Activated CD4-positive, alpha-beta T cell treated with anti-CD3 and anti-CD28 coated beads for 24 hours (primary cell): ENCODE data around the gene KNDC1.

Experiments
- DNase-seq, 2 donors: peaks; one replicate each; pipeline ENCODE4 v3.0.0-alpha.2; 2020; ENCODE audit warnings: low read depth in 2 of 2

Gene KNDC1

GRCh38 chr10:133176546-133176945 lies 16.5 kb downstream of the KNDC1 start:
- no peak for DNase-seq

DNA sequence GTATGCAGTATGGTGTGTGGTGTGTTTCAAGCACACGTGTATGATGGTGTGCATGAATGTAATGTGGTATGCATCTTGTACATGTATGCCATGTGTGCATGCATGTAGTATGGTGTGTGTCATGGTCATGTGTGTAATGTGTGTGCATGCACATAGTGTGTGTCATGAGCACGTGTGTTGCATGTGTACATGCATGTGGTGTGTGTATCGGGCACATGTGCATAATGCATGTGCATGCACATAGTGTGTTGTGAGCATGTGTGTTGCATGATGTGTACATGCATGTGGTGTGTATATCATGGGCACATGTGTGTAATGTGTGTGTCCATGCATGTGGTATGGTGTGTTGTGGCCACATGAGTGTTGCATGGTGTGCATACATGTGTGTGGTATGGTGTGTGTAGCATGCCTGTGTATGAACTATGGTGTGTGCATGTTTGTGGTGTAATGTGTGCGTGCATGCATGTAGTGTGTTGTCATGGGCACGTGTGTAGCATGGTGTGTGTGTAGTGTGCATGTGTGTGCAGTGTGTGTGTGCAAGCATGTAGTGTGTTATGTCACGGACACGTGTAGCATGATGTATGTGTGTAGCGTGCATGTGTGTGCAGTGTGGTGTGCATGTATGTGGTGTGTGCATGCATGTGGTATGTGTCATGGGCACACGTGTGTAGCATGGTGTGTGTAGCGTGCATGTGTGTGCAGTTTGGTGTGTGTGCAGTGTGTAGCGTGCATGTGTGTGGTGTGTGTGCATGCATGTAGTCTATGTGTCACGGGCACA lies 17.6 kb downstream of the KNDC1 start:
- DNase-seq = no peak

- DNase-seq = no peak
Measured at GRCh38 chr10:133178357-133179127, 18.5 kb downstream of the KNDC1 start.

- DNase-seq = no peak
Measured at GRCh38 chr10:133179128-133179520, 19.1 kb downstream of the KNDC1 start.

DNA sequence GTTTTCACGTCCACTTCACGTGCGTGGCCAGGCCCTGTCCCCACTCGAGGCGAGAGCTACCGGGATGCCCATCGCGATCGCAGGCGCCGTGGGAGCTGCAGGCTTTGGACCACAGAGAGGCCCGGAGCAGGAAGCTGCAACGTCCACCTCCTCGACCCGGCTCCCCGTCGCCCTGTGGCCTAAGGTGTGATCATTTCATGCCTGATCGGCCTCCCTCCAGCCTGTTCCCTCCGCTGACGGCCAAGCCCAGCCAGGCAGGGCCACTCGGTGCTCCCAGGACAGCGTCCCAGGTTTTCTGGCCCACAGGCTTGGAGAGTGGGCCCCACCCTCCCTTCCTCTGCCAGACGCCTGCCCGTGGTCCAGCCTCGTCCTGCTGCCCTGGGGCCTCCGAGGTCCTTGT lies 19.6 kb downstream of the KNDC1 start:
- no peak for DNase-seq

GRCh38 chr10:133180192-133180964 lies 20.4 kb downstream of the KNDC1 start:
- no peak for DNase-seq

DNA sequence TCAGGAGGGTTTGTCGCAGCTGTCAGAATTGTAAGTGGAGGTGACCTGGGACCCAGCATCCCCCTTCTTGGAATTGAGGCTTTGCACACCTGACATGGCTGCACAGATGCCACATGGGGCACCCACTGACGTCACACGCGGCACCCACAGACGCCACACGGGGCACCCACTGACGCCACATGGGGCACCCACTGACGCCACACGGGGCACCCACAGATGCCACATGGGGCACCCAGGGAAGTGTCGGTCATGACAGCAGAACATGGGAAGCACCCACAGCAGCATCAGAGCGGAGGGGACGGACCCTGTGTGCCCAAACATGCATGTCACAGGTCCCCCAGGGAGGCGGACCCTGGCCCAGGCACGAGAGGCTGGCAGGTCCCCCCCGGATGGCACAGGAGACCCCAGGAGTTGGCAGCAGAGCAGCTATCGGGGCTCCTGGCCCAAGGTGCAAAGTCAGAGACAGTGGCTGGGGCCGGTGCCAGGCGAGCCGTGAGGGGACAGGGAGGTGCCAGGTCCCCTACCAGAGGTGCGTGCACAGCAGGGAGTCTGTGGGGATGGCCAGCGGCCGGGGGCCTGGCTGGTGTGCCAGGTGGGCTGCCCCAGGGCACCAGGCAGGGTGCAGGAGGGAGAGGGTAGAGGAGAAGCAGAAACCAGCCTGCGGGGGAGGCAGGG lies 21.1 kb downstream of the KNDC1 start:
- DNase-seq = no peak

- DNase-seq = no peak
Measured at GRCh38 chr10:133182190-133182589, 22.2 kb downstream of the KNDC1 start.

GRCh38 chr10:133182791-133183645 lies 23.0 kb downstream of the KNDC1 start:
- DNase-seq = no peak

DNA sequence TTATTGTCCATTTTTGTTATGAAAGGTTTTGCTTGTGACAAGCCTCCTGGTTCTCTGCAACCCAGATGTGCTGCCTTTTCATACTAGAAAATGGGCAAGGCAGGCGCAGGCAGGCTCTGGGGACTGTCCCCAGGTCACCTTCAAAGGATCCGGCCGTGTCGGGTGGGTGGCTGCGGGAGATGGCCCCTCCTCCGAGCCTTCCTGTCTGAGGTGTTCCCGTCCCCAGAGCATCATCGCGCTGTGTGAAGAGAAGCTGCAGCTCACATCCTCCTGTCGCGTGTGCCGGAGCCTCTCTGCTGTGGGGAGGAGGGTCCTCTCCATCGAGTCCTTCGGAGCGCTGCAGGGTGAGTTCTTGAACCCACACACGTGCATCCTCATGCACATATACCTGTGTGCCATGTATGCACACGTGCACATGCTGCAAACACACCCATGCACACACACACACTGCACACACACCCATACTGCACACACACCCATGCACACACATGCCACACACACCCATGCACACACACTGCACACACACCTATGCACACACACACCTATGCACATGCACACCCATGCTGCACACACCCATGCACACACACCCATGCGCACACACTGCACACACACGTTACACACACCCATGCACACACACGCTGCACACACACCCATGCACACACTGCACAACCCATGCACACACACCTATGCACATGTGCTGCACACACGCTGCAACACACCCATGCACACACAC lies 23.8 kb downstream of the KNDC1 start:
- no peak for DNase-seq

DNA sequence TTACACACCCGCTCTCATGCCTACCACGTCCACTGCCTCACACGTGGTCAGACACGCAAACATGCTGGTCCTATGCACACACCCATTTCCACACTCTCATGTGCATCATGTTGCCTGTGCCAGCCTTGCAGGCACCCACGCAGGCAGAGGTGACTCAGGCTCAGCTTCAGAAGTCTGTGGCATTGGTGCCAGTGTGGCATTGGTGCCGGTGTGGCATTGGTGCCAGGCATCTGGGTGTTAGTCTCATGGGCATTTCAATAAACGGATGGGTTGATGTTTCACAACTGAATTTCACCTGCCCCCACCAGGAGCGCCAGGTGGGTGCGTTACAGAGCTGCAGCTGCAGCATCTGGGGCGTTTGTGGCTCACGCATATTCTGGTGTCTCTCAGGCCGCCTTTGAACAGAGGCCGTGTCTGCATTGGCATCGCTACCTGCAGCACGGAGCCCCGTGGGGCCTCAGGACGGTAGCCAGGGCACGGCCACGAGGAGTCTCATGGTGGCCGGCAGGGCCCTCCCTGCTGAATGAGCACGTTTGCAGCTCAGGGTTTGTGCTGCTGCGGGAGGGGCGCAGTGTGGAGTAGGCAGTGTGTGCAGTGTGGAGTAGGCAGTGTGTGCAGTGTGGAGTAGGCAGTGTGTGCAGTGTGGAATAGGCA lies 24.7 kb downstream of the KNDC1 start:
- DNase-seq = no peak

GRCh38 chr10:133185421-133185820 lies 25.4 kb downstream of the KNDC1 start:
- no peak for DNase-seq

DNA sequence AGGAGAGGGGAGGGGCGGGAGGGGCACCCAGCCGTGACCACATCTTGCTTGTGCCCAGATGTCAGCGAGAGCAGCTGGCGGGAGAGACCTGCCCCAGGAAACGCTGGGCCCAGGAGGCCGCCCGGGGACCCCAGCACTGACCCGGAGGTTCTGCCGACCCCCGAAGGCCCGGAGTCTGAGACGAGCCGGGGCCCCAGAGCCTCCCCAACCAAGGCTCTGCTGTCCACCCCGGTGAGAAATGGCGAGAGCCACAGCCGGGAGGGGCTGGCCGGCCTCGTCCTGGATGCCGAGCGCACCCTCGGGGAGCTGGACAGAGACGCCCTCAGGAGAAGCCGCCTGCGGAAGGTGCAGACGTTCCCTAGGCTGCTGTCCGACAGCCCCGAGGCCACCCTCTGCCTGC lies 25.9 kb downstream of the KNDC1 start:
- no peak for DNase-seq

DNA sequence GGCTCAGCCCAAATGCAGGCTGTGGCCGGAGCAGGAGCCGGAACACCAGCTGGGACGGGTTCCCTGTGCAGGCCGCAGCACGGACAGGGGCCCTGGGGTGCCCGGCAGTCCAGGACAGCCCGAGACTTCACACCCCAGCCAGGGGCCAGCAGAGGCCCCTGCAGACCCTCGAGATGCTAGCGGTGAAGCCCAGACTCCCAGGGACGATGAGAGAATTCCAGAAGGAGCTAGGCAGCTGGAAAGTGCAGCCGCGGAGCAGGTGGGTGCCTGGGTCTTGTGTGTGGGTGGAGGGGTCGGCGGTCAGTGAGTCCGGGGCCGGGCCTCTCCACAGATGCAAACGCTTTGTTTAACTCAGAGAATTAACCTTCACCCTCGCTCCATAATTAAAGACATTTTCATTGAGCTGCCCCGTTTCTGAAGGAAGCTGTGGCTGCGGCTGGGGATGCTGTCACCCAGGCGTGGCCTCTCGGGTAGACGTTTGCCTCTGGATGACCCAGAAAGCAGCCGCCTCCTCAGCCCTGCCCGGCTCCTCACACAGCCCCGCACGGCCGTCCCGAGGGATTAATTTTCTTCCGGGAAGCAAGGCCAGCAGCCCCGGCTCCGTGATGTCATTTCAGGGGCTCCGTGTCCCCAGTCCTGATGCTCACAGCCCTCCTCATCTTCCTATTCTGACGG lies 26.5 kb downstream of the KNDC1 start:
- no peak for DNase-seq

DNA sequence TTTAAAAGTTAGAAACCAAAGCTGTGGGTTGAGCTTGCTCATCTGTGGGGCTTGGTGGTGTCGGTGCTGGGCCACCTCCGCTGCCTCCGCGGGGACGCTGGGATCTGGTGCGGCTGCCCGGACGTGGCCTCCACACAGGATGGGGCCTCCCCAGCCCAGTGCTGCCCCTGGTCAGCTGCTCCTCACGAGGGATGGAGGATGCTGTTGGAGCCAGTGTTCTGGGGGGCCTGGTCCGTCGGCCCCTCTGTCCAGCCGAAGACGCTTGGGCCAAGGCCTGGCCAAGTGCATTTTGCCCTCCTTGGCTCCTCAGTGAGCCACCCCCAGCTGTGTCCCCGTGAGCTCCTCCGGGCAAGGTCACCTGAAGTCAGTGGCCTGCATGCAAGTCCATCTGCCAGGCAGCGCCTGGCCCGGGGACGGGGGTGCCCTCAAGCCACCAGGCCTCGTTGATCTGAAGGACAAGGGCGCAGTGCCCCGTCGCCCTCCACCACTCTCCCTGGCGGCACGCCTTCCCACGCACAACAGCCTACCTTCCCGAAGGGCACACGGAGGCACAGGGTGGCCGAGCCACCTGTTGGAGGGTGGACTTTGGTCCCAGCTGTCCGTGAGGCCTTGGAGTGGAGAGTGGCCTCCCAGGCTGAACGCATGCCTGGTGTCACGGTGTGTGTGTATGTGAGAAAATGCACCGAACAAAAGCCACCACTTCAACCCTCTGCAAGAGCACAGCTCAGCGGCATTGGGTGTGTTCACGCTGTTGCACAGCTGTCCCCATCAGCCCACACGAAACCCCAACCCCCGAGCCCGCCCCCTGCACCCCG lies 27.3 kb downstream of the KNDC1 start:
- no peak for DNase-seq

GRCh38 chr10:133187906-133188681 lies 28.1 kb downstream of the KNDC1 start:
- no peak for DNase-seq

DNA sequence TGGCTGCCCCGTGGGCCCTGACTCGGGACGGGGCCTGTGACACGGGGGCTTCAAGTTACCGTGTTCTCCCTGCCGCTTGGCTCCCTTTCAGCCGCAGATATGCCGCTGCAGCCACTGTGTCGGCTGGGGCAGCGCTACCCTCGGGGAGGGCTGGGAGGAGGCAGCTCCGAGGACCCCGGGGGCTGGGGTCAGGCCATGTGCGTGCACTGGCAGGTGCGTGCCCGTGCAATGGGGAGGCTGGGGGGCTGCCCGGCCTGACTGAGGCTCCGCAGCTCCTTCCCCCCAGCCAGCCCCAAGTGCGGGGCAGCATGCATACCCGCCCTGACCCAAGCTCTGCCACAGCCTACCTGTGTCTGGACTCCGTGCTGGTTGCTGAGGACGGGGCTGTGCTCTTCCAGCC lies 29.2 kb downstream of the KNDC1 start:
- no peak for DNase-seq

DNA sequence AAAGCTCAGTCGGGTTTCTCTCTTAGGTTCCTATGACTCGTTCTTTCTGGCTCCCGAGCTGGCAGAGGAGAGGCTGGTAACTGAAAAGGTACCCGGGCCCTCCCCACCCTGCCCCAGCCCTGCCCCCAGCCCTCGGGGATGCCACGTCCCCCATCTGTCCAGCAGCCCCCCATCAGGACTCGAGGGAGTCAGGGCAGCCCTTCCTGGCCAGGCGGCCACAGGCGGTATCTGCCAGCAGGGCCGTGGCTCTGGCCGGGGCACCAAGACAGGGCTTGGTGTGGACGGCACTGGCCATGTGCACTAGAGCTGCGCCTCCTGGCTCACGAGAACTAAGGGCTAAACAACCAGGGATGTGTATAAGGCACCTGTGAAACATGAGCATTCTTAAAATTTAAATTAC lies 29.7 kb downstream of the KNDC1 start:
- DNase-seq = no peak
